Muscle of leg (tissue), 11 donors: Measurements from ENCODE around the gene SLC51A. TPM values are rescaled to one million over a fixed set of nuclear protein-coding genes. Genes with fewer than 3 reads are reported as not detected.

Source experiments
- DNase-seq: peaks from one replicate; pipeline ENCODE4 v3.0.0; 2013
- H3K27ac ChIP-seq: one replicate; pipeline ENCODE4 v1.5.1; 2013; ENCODE audit warnings: mild to moderate bottlenecking, low read length, control low read depth
- H3K27me3 ChIP-seq: one replicate; pipeline ENCODE4 v1.6.1; 2013; ENCODE audit warnings: low read length; ENCODE audit not compliant: control insufficient read depth, insufficient read depth
- H3K36me3 ChIP-seq: one replicate; pipeline ENCODE4 v1.6.1; 2013; ENCODE audit warnings: low read length; ENCODE audit not compliant: control insufficient read depth, insufficient read depth
- H3K4me1 ChIP-seq: one replicate; pipeline ENCODE4 v1.6.1; 2013; ENCODE audit warnings: low read length; ENCODE audit not compliant: control insufficient read depth, insufficient read depth
- H3K4me3 ChIP-seq: one replicate; pipeline ENCODE4 v1.5.1; 2013; ENCODE audit warnings: low read length, control low read depth
- H3K9me3 ChIP-seq: replicated peaks from 2 replicates; pipeline ENCODE4 v1.6.1; 2013; ENCODE audit warnings: low read depth, low read length; ENCODE audit not compliant: control insufficient read depth
- WGBS: methylation state at CpG from one replicate; pipeline ENCODE4 v1.1.5; 2013; ENCODE audit warnings: missing lambda C conversion rate; ENCODE audit not compliant: insufficient coverage; 5-methylcytosine and 5-hydroxymethylcytosine counted together
- polyA plus RNA-seq, 8 donors: library from polyadenylated mRNA; unstranded; fragments of 120-200 nt; gene quantifications; one replicate each; pipeline versions ENCODE4 v1.2.1 to v1.2.3, GENCODE V29; 2013; ENCODE audit warnings: inconsistent platforms in 1 of 8, low replicate concordance in 1 of 8; ENCODE audit not compliant: insufficient read length in 8 of 8, insufficient read depth in 1 of 8
- total RNA-seq: library from RNA; stranded (reverse); fragments of 120-200 nt; gene quantifications from one replicate; pipeline ENCODE4 v1.2.4, GENCODE V29; 2013

The SLC51A gene
- total and polyA plus RNA-seq, 9 donors, result 0.44 to 9.0 (median 6.5) TPM

DNA sequence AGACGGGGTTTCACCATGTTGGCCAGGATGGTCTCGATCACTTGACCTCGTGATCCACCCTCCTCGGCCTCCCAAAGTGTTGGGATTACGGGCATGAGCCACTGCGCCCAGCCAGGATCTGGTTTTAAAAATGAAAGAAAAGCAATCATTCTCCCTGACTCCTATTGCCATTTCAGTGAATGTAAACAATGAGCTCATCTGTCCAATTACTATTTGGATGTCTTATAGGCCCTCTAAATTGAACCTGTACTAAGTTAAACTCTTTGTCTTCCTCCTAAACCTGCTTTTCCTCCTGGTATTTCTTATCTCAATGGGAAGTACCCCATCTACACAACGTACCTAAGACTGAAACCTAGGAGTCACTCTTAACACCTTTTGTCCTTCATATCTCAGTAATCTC, 47.5 kb downstream of the SLC51A start:
- Histone ChIP-seq H3K27me3 (no peaks in the 10 kb centered on the region), H3K4me1 (no peaks in the 10 kb centered on the region), H3K36me3 (peaks cover 19% of the 10 kb centered on the region), H3K9me3 (no peaks in the 10 kb centered on the region), H3K4me3 (no peak overlapping the region), H3K27ac (no peak overlapping the region)
- DNase-seq, result no peak
- WGBS, result 91% methylated on average over 4 of the region's 7 CpGs

GRCh38 chr3:196268284-196269163, 52.2 kb downstream of the SLC51A start:
- no peak for DNase-seq
- Histone ChIP-seq H3K36me3 (peaks cover 44% of the 10 kb centered on the region), H3K27me3 (no peaks in the 10 kb centered on the region), H3K4me1 (peaks cover 4% of the 10 kb centered on the region), H3K4me3 (no peak overlapping the region), H3K27ac (no peak overlapping the region), H3K9me3 (peaks cover 2% of the 10 kb centered on the region)
- WGBS, result 81% methylated on average over 3 of the region's 9 CpGs

- no peak overlapping the region for H3K4me3 ChIP-seq
- no peak for DNase-seq
- H3K27ac ChIP-seq, result no peak overlapping the region
- peaks cover 4% of the 10 kb centered on the region for H3K9me3 ChIP-seq
- peaks cover 48% of the 10 kb centered on the region for H3K36me3 ChIP-seq
- H3K27me3 ChIP-seq, result no peaks in the 10 kb centered on the region
- peaks cover 11% of the 10 kb centered on the region for H3K4me1 ChIP-seq
- WGBS, result no CpG with 5 or more reads among the region's 5 CpGs
Observed at GRCh38 chr3:196270499-196270898, 54.2 kb downstream of the SLC51A start.

GRCh38 chr3:196272826-196273225, 56.5 kb downstream of the SLC51A start:
- H3K27me3 ChIP-seq, result no peaks in the 10 kb centered on the region
- H3K4me3 ChIP-seq, result no peak overlapping the region
- 96% methylated on average over 14 of the region's 14 CpGs for WGBS
- peaks cover 11% of the 10 kb centered on the region for H3K4me1 ChIP-seq
- peak overlapping the region; percentile 47 for H3K27ac ChIP-seq
- peaks cover 36% of the 10 kb centered on the region for H3K36me3 ChIP-seq
- H3K9me3 ChIP-seq, result peaks cover 4% of the 10 kb centered on the region
- peak; percentile 53 for DNase-seq

DNA sequence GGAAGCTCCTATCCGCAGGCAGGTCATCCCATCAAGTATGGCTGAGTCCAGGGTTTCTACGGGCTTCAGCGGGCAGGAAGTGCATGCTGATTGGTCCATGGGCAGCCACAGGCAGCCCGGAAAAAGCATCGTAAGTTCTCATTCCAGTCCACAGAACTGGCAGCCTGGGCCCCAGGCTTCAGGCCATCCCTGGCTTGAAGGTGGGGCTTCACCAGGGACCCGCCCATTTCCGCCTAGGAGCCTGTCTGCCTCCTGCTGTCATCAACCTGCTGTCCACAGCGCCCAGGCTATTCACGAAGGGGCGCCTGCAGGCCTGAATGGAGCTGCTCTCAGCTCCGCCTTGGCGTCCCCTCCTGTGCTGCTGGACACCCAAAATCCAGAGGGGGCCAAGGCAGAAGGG, 57.3 kb downstream of the SLC51A start:
- Histone ChIP-seq H3K4me1 (peaks cover 11% of the 10 kb centered on the region), H3K27me3 (no peaks in the 10 kb centered on the region), H3K9me3 (peaks cover 4% of the 10 kb centered on the region), H3K4me3 (no peak overlapping the region), H3K27ac (peak overlapping the region; percentile 42), H3K36me3 (peaks cover 30% of the 10 kb centered on the region)
- no peak for DNase-seq
- 94% methylated on average over 12 of the region's 12 CpGs for WGBS

DNA sequence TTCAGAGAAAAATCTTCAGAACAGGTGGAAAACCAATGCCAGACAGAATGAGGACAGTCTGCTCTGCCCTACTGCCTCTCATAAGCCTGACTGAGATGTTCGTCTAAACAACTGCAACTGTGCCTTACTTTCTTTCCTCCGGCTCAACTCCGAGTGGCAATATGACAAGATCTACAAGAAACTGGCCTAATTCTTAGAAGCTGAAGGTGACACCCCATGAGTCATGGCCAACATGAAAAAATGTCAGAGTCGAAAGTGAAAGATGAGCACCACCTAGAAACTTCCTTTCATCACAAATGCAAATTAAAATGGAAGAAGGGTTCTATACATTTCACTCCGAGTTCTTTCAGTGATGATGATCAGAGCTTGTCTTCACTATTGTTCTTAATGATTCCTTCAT, 58.3 kb downstream of the SLC51A start:
- 68% methylated on average over 2 of the region's 5 CpGs for WGBS

DNA sequence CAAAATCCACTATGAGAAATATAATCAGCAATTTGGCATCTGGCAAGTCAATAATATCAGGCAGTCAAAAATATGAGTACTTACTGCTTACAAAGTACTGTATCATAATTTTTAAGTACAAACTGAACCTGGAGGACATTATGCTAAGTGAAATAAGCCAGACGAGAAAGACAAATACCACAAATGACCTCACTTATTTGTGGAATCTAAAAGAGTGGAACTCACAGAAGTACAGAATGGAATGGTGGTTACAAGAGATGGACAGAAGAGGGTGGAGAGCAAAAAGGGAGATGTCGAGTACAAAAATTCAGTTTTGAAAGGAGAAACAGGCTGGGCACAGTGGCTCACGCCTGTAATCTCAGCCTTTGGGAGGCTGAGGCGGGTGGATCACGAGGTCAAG, 58.8 kb downstream of the SLC51A start:
- Histone ChIP-seq H3K36me3 (peaks cover 21% of the 10 kb centered on the region), H3K27me3 (no peaks in the 10 kb centered on the region), H3K9me3 (peaks cover 4% of the 10 kb centered on the region), H3K4me3 (no peak overlapping the region), H3K27ac (no peak overlapping the region), H3K4me1 (peaks cover 16% of the 10 kb centered on the region)
- WGBS, result 94% methylated on average over 2 of the region's 5 CpGs
- no peak for DNase-seq

More for the DNA sequence above, 58.3 kb downstream of the SLC51A start:
- no peak overlapping the region for H3K4me3 ChIP-seq
- H3K4me1 ChIP-seq, result peaks cover 15% of the 10 kb centered on the region
- H3K27me3 ChIP-seq, result no peaks in the 10 kb centered on the region
- H3K27ac ChIP-seq, result no peak overlapping the region
- H3K9me3 ChIP-seq, result peaks cover 4% of the 10 kb centered on the region
- DNase-seq, result no peak
- H3K36me3 ChIP-seq, result peaks cover 26% of the 10 kb centered on the region

DNA sequence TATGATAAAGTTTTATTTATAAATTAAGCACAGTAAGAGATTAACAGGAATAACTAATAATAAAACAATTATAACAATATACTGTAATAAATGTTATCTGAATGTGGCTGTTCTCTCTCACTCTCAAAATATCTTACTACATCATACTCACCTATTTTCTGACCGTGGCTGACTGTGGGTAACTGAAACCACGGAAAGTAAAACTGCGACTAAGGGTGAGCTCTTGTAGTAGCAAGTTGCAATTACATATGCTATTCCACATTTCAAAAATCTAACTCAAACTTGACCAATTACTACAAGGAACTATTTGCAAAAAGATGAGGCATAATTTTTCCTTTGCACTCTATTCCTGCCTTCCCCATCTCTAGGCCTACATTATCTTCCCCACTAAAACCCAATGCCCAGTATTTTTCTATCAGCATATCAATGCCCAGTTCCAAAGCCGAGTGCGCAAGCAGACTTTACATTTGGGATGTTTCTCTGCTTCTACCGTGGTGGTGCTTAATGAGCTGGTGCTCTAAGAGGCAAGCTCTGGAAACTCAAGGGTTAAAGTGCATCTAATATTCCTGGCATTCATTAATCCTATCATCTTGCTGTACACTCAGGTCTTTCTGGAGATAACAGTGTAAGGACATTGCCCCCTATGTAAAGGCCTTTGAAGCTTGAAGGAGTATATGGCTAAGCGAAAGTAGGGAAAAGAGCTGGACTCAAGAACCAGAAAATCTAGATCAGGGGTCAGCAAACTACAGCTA, 64.5 kb downstream of the SLC51A start:
- no peak for DNase-seq
- Histone ChIP-seq H3K27ac (no peak overlapping the region), H3K4me1 (peaks cover 7% of the 10 kb centered on the region), H3K27me3 (no peaks in the 10 kb centered on the region), H3K4me3 (no peak overlapping the region), H3K36me3 (no peaks in the 10 kb centered on the region), H3K9me3 (no peaks in the 10 kb centered on the region)
- 96% methylated on average over 4 of the region's 7 CpGs for WGBS

DNA sequence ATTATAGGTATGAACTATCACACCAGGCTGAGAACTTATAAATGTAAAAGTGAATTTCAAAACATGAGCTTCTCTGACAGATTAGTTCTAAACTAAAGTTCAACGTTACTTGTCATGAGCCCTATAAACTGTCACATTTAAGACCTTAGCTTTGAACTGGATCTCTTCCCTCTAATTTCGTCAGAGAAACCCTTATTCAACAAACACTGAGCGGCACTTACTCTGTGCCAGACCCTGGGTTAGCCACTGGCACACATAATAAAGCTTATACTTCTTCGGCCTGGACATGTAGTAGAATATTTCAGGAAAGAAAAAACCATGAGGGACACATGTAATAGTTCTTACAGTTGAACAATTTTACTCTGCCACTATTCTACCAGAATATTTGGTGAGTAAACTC, 65.6 kb downstream of the SLC51A start:
- Histone ChIP-seq H3K27me3 (no peaks in the 10 kb centered on the region), H3K36me3 (no peaks in the 10 kb centered on the region), H3K27ac (no peak overlapping the region), H3K9me3 (no peaks in the 10 kb centered on the region), H3K4me1 (peaks cover 10% of the 10 kb centered on the region), H3K4me3 (no peak overlapping the region)
- 82% methylated on average over 2 of the region's 4 CpGs for WGBS
- DNase-seq, result no peak
